Stimulated activated naive CD8-positive, alpha-beta T cell treated with anti-CD3 and anti-CD28 coated beads, Interleukin-15, Interleukin-2, amounts not matched to agents 100 U/mL and 50 U/mL, for 24 hours (primary cell): ENCODE data around the gene PSG4.
"Not testable (repeated sequence)": the region's sequence is repeated elsewhere in the genome, so short reads cannot be mapped to it uniquely, and the experiment has no call there.

Source experiments
- ATAC-seq: fragments of 150-1000 bp; cut with Tn5 transposase; one replicate; pipeline ENCODE4 v1.10.0; 2021
- DNase-seq: peaks from one replicate; pipeline ENCODE4 v3.0.0; 2021

The PSG4 gene

DNA sequence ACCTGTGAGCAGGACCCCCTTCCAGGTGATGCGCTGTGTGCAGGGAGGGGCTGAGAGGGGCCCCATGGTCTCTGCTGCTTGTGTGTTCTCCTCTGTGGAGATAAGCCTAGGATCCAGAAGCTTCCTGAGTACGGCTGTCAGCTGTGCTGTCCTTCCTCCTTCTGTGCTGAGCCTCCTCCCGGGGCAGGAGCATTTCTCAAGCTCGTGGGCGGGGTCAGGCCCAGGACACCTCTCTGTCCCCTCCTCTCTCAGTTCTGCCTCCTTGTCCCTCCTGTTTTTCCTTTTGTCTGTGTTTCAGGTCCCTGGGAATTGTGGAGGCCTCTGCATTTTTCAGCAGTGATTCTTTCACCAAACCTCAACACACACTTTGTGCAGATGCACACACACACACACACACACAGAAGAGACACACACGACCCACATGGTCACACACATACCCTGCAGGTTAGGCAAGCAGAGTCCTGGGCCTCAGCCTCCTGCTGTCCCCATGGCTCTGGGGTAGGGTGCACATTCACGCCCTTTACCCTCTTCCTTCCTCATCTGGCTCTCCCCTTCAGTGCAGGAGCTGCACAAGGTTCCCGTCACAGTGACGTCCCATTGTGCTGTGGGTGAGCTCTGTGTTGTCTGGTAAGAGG, at the start of gene PSG4:
PSG4 (minus strand) TSS at position 168 of the 635 bp plus-strand sequence; CDS start at position 66, 102 bp downstream.
- not testable (repeated sequence) for ATAC-seq, DNase-seq

GRCh38 chr19:43251428-43251827, 46.0 kb upstream of the PSG4 start:
- not testable (repeated sequence) for ATAC-seq, DNase-seq

DNA sequence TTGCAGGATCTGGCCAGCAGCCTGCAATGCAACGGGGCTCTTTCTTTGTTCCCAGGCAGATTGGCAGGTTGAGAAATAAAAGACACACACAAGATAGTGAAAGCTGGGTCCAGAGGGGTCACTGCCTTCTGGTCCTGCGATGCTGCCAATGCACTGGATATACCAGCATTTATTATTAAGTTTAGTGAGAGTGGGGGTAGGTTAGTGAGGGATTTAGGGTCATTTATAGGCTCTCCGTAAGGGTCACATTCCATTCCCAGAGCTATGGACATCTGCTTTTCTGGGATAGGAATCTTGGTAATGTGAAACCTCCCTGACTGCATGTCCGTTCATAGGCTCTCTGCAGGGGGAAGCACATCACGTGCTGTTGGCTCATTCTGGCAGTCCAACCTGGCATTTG, 44.9 kb upstream of the PSG4 start:
- not testable (repeated sequence) for ATAC-seq, DNase-seq

DNA sequence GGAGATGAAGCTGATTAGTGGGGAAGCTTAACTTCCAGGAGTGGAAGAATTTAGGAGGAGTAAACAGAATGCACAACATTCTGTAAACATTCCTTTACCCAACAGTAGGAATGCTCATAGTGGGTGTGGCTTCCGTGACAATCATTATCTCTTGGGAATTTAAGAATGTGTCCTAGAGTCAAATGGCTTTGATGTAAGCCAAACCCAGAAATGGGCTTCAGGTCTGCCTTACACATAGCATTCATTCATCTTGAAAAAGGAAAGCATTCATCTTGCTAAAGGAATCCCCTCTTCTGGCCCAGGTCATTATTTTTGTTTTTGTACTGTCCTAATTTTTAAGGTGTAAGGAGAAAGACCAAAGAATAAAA, 43.2 kb upstream of the PSG4 start:
- not testable (repeated sequence) for DNase-seq, ATAC-seq

GRCh38 chr19:43247243-43247880, 41.9 kb upstream of the PSG4 start:
- not testable (repeated sequence) for ATAC-seq, DNase-seq

GRCh38 chr19:43245848-43246247, 40.4 kb upstream of the PSG4 start:
- DNase-seq, ATAC-seq: not testable (repeated sequence)

GRCh38 chr19:43242211-43242610, 36.8 kb upstream of the PSG4 start:
- not testable (repeated sequence) for DNase-seq, ATAC-seq

- ATAC-seq, DNase-seq: not testable (repeated sequence)
These were observed 32.8 kb upstream of the PSG4 start for GRCh38 chr19:43238213-43238612.

DNA sequence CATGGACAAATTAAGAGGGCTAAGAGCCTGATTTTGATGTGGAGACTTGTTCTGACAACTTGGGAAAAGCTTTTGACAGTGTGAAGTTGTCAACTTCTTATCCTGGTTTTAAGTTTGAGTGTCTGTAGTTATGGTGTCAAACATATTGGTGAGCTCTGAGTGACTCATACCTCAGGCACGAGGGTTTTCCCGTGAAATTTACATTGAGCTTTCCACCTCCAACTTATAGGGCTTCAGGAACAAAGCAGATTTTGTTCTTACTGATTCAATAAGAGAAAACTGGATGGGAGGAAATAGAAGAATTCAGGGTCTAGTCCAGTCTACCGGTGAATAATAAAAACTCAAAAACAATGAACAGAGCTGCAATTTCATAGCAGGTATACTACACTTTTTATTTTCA, 30.2 kb upstream of the PSG4 start:
- not testable (repeated sequence) for ATAC-seq, DNase-seq

GRCh38 chr19:43229315-43229714, 23.9 kb upstream of the PSG4 start:
- ATAC-seq (no peak), DNase-seq (no peak)

DNA sequence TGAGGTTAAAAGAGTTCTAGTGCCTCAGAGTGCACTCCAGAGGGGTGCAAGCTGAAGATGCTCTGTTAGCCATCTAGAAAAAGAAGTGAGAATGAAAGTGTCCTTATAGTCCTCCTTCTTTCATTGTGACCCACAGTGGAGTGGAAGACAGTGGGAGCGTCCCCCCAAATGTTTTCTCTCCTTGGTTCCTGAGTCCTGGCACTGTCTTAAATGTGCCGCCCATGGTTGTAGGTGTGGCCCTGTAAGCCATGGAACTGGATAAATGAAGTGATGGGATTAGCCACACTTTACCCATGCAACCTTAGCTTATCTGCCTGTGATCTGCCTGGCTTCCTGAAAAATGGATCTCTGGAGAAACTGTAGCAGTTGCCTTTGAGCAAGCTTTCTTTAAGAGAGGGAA, 23.3 kb upstream of the PSG4 start:
- peak; percentile 35 for DNase-seq
- not testable (repeated sequence) for ATAC-seq

DNA sequence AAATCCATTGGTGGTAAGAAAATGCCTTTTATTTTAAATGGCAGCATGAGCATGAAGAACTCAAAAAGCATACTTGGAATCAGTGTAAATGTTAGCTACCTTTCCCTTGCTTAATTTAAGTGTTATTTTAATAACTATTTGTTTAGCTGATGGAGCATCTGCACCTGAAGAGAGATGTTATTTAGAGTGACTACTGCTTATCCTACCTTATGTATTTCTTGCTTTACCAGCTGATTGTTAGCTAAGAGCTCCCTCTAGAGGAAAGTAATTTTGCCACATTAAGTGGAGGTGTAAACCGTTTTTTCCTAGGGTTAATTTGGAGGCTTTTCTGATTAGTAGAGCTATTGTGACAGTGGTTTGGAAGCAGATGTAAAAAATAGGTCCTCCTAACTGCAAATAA, 21.5 kb upstream of the PSG4 start:
- ATAC-seq, DNase-seq: not testable (repeated sequence)

- DNase-seq (no peak), ATAC-seq (no peak)
These were observed 19.4 kb upstream of the PSG4 start for GRCh38 chr19:43224855-43225253.

GRCh38 chr19:43224201-43224854, 18.9 kb upstream of the PSG4 start:
- ATAC-seq, DNase-seq: not testable (repeated sequence)

DNA sequence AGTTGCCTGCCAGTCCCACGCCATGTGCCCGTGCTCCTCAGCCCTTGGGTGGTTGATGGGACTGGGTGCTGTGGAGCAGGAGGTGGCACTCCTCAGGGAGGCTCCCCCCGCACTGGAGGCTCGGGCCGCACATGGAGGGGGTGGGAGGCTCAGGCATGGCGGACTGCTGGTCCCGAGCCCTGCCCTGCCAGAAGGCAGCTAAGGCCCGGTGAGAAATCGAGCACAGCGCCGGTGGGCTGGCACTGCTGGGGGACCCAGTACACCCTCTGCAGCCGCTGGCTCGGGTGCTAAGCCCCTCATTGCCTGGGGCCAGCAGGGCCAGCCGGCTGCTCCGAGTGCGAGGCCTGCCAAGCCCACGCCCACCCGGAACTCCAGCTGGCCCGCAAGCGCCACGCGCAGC, 16.5 kb upstream of the PSG4 start:
- not testable (repeated sequence) for DNase-seq, ATAC-seq

DNA sequence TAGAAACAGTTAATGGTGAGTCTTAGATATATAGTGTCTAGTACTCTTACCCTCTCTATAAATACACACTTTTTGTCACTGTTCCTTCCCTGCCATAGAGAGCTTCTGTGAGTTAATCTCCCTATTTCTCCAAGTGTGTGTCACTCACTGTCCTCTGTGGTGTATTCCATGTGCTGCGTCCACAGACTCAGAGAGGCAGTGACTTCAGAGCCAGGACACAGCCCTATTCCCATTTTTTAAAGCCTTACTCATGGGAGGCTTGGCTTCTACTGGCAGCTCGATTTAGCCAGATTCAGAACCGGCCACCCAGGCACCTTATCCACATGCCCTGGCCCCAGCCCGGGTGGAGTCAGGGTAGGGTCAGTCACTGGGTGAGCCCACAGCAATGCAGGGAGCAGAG, 13.7 kb upstream of the PSG4 start:
- ATAC-seq, result not testable (repeated sequence)

GRCh38 chr19:43215881-43216280, 10.4 kb upstream of the PSG4 start:
- not testable (repeated sequence) for DNase-seq, ATAC-seq

More for the DNA sequence above, 13.7 kb upstream of the PSG4 start:
- not testable (repeated sequence) for DNase-seq

- DNase-seq, result no peak
These were observed 2.6 kb upstream of the PSG4 start for GRCh38 chr19:43207991-43208390.

GRCh38 chr19:43207174-43207573, 1.7 kb upstream of the PSG4 start:
- peak; percentile 52 for DNase-seq
- ATAC-seq, result not testable (repeated sequence)

More at GRCh38 chr19:43207991-43208390, 2.6 kb upstream of the PSG4 start:
- ATAC-seq, result no peak

- not testable (repeated sequence) for DNase-seq, ATAC-seq
These were observed 1.8 kb downstream of the PSG4 start for GRCh38 chr19:43203611-43204010.

DNA sequence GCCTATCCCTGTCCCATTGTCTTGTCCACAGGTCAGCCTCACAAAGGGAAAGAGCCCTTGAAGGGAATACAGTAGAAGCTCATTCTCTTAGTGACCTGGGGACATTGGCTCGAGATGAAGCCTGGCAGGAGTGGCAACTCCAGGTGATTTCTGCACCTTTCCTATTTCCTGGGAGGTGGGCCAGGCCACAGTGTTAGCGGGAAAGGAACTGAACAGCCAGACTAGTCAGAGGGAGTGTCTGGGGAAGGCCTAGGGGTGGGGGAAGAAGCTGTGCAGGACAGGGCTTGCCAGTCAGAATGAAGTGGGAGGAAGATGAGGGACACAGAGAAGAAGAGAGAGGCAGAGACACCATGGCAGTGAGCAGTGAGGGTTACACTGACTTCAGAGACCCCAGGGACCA, 3.5 kb downstream of the PSG4 start:
- not testable (repeated sequence) for DNase-seq, ATAC-seq

GRCh38 chr19:43201337-43201801, 4.1 kb downstream of the PSG4 start:
- not testable (repeated sequence) for ATAC-seq, DNase-seq
